ENCODE measurements around the gene SNX27.

Gene SNX27

GRCh38 chr1:151563376-151563775, 48.5 kb upstream of the SNX27 start (continued):
- TF ChIP-seq ZBTB10 (tag by site-specific recombination; IDR thresholded peaks at IDR 0.05) (no peak), ZNF366 (tag by site-specific recombination; conservative IDR thresholded peaks at IDR 0.05) (no peak), ZIC2 (tag by site-specific recombination; IDR thresholded peaks at IDR 0.05) (no peak), ZSCAN30 (tag by site-specific recombination; IDR thresholded peaks at IDR 0.05) (no peak), SP3 (tag by site-specific recombination; IDR thresholded peaks at IDR 0.05) (no peak), GLIS2 (tag by site-specific recombination; IDR thresholded peaks at IDR 0.05) (no peak), ZNF692 (tag by site-specific recombination; IDR thresholded peaks at IDR 0.05) (no peak), HOXA7 (CRISPR knock-in tag; IDR thresholded peaks at IDR 0.05; ENCODE audit: borderline replicate concordance) (no peak), ZSCAN23 (tag by site-specific recombination; IDR thresholded peaks at IDR 0.05) (no peak), ZBTB17 (tag by site-specific recombination; IDR thresholded peaks at IDR 0.05) (no peak)

GRCh38 chr1:151565502-151566189, 46.2 kb upstream of the SNX27 start:
- ChIA-PET POLR2A (interaction anchor here (0.6 kb wide), 2 partner anchors 26 to 127 kb away, joined by 3 read pairs; partner anchors contain the start of gene TUFT1), CTCF (interaction anchor here (0.7 kb wide), 1 partner anchor 47 kb away, joined by 3 read pairs; no protein-coding TSS in a partner anchor)
- Histone ChIP-seq H3K4me1 (ENCODE audit: control insufficient read depth, insufficient read depth, low read length) (no peaks in the 10 kb centered on the region), H3K9me3 (ENCODE audit: control insufficient read depth, insufficient read depth, low read depth, low read length) (no peaks in the 10 kb centered on the region), H3K27ac (ENCODE audit: extremely low read depth, low read depth, low read length) (no peak overlapping the region), H3K36me3 (ENCODE audit: control insufficient read depth in 2 of 2, insufficient read depth in 1 of 2, low read length in 2 of 2) (peaks cover 22 to 74% of the 10 kb centered on the region in 2 experiments), H3K4me3 (ENCODE audit: low read depth, low read length) (no peak overlapping the region)
- TF ChIP-seq ZNF366 (tag by site-specific recombination; conservative IDR thresholded peaks at IDR 0.05) (peak; percentile 63), ZNF624 (tag by site-specific recombination; IDR thresholded peaks at IDR 0.05) (no peak), GLIS1 (tag by site-specific recombination; IDR thresholded peaks at IDR 0.05) (no peak), PRDM1 (tag by site-specific recombination; IDR thresholded peaks at IDR 0.05) (peak; percentile 81), ZNF510 (tag by site-specific recombination; IDR thresholded peaks at IDR 0.05; ENCODE audit: insufficient replicate concordance) (no peak)

GRCh38 chr1:151568626-151569088, 43.2 kb upstream of the SNX27 start:
- no peak overlapping the region for H3K4me3 ChIP-seq (ENCODE audit: low read depth, low read length)
- H3K9me3 ChIP-seq (ENCODE audit: control insufficient read depth, insufficient read depth, low read depth, low read length) = no peaks in the 10 kb centered on the region
- H3K27ac ChIP-seq (ENCODE audit: extremely low read depth, low read depth, low read length) = no peak overlapping the region
- TF ChIP-seq ZNF654 (tag by site-specific recombination; IDR thresholded peaks at IDR 0.05; ENCODE audit: low read depth) (no peak), ZNF513 (tag by site-specific recombination; IDR thresholded peaks at IDR 0.05) (no peak), ZNF600 (tag by site-specific recombination; IDR thresholded peaks at IDR 0.05) (no peak), ZNF555 (tag by site-specific recombination; conservative IDR thresholded peaks at IDR 0.05) (no peak)
- ChIA-PET CTCF (no interaction called here), POLR2A (interaction anchor here (1.0 kb wide), 1 partner anchor 29 kb away, joined by 3 read pairs; the partner anchor contains the start of gene TUFT1)
- H3K36me3 ChIP-seq (ENCODE audit: control insufficient read depth in 2 of 2, insufficient read depth in 1 of 2, low read length in 2 of 2) = peaks cover 25 to 84% of the 10 kb centered on the region in 2 experiments
- no peaks in the 10 kb centered on the region for H3K4me1 ChIP-seq (ENCODE audit: control insufficient read depth, insufficient read depth, low read length)
